IMR-90 (cell line): ENCODE results near the gene C15orf39. TPM values are rescaled to one million over a fixed set of nuclear protein-coding genes. Genes with fewer than 3 reads are reported as not detected.

Source experiments
- ATAC-seq: fragments of 200-7000 bp; cut with Tn5 transposase; 2 replicates; pipeline ENCODE4 v1.9.1; 2020; ENCODE audit warnings: low read depth, mild to moderate bottlenecking, moderate library complexity
- BruUV-seq: library from RNA; stranded (reverse); fragments of 400-500 nt; replicated peaks from 2 replicates; lab custom pipeline; 2021; lab: Mats Ljungman, UMichigan
- CTCF ChIA-PET: fragments of 300-600 bp; formaldehyde crosslinking; extraction: SDS; loops from one replicate; lab custom pipeline; 2021; ENCODE audit warnings: antibody characterized with exemption; lab: Yijun Ruan, JAX
- POLR2A ChIA-PET: fragments of 300-600 bp; sonication (Branson Sonifier 250); formaldehyde crosslinking; loops from one replicate; lab custom pipeline; 2022; ENCODE audit warnings: antibody characterized with exemption; ENCODE audit not compliant: unreplicated experiment; lab: Charles Lee
- DNase-seq: peaks from one replicate; pipeline ENCODE4 v3.0.0; 2013
- H2AFZ ChIP-seq: replicated peaks from 2 replicates; pipeline ENCODE3; 2013; ENCODE audit warnings: low read length, mild to moderate bottlenecking; ENCODE audit not compliant: poor library complexity
- H2AK5ac ChIP-seq: 2 replicates; pipeline ENCODE4 v1.6.1; 2013; ENCODE audit warnings: low read depth, low read length, inconsistent platforms
- H2AK9ac ChIP-seq: replicated peaks from 2 replicates; pipeline ENCODE3; 2013; ENCODE audit warnings: mild to moderate bottlenecking, low read depth, low read length, moderate library complexity; ENCODE audit not compliant: poor library complexity
- H2BK120ac ChIP-seq: 2 replicates; pipeline ENCODE4 v1.6.1; 2013; ENCODE audit warnings: low read depth, low read length, inconsistent platforms
- H2BK15ac ChIP-seq: 3 replicates; pipeline ENCODE4 v1.6.1; 2013; ENCODE audit warnings: low read depth, low read length, inconsistent platforms
- H2BK20ac ChIP-seq: 2 replicates; pipeline ENCODE4 v1.6.1; 2013; ENCODE audit warnings: low read depth, mild to moderate bottlenecking, inconsistent platforms, low read length, moderate library complexity
- H2BK5ac ChIP-seq: 2 replicates; pipeline ENCODE4 v1.6.1; 2013; ENCODE audit warnings: mild to moderate bottlenecking, low read depth, low read length, inconsistent platforms; ENCODE audit not compliant: poor library complexity, severe bottlenecking
- H3K14ac ChIP-seq: replicated peaks from 2 replicates; pipeline ENCODE4 v1.6.1; 2013; ENCODE audit warnings: low read depth, low read length, inconsistent platforms
- H3K18ac ChIP-seq: 2 replicates; pipeline ENCODE4 v1.6.1; 2013; ENCODE audit warnings: low read depth, low read length, control low read depth
- H3K23ac ChIP-seq: 2 replicates; pipeline ENCODE4 v1.6.1; 2013; ENCODE audit warnings: low read depth, low read length, inconsistent platforms
- H3K27ac ChIP-seq: 2 replicates; pipeline ENCODE4 v1.5.1; 2013; ENCODE audit warnings: mild to moderate bottlenecking, control low read depth, low read length; ENCODE audit not compliant: insufficient read depth
- H3K27me3 ChIP-seq: 2 replicates; pipeline ENCODE4 v1.6.1; 2013; ENCODE audit warnings: low read length; ENCODE audit not compliant: control insufficient read depth, insufficient read depth
- H3K36me3 ChIP-seq: 2 replicates; pipeline ENCODE4 v1.6.1; 2013; ENCODE audit warnings: low read length, mixed read lengths; ENCODE audit not compliant: control insufficient read depth, insufficient read depth
- H3K4ac ChIP-seq: 2 replicates; pipeline ENCODE4 v1.6.1; 2013; ENCODE audit warnings: low read depth, low read length, inconsistent platforms
- H3K4me1 ChIP-seq: 2 replicates; pipeline ENCODE4 v1.6.1; 2013; ENCODE audit warnings: low read length, mixed read lengths; ENCODE audit not compliant: control insufficient read depth, insufficient read depth
- H3K4me2 ChIP-seq: 2 replicates; pipeline ENCODE4 v1.6.1; 2013; ENCODE audit warnings: low read depth, mild to moderate bottlenecking, control low read depth, low read length, moderate library complexity
- H3K4me3 ChIP-seq: 2 replicates; pipeline ENCODE4 v1.5.1; 2013; ENCODE audit warnings: low read depth, mild to moderate bottlenecking, control low read depth, low read length, moderate library complexity; ENCODE audit not compliant: insufficient read depth
- H3K56ac ChIP-seq: 2 replicates; pipeline ENCODE4 v1.6.1; 2013; ENCODE audit warnings: low read length, inconsistent platforms; ENCODE audit not compliant: insufficient read depth; ENCODE audit errors: extremely low read depth
- H3K79me1 ChIP-seq, 2 experiments: 2 replicates each; pipeline ENCODE4 v1.6.1; 2013; ENCODE audit warnings: low read length in 2 of 2, inconsistent platforms in 1 of 2, low read depth in 1 of 2
- H3K9ac ChIP-seq: 2 replicates; pipeline ENCODE4 v1.6.1; 2013; ENCODE audit warnings: low read depth, low read length, control low read depth
- H3K9me1 ChIP-seq: 2 replicates; pipeline ENCODE4 v1.6.1; 2013; ENCODE audit warnings: low read length, inconsistent platforms; ENCODE audit not compliant: insufficient read depth
- H3K9me3 ChIP-seq: 2 replicates; pipeline ENCODE4 v1.6.1; 2013; ENCODE audit warnings: low read length; ENCODE audit not compliant: control insufficient read depth, insufficient read depth
- H4K20me1 ChIP-seq: 2 replicates; pipeline ENCODE4 v1.6.1; 2013; ENCODE audit warnings: low read length, inconsistent platforms; ENCODE audit not compliant: insufficient read depth
- H4K5ac ChIP-seq: 2 replicates; pipeline ENCODE4 v1.6.1; 2013; ENCODE audit warnings: mild to moderate bottlenecking, low read depth, low read length, control low read depth
- H4K8ac ChIP-seq, 2 experiments: 2 replicates each; pipeline ENCODE4 v1.6.1; 2013; ENCODE audit warnings: low read depth in 2 of 2, low read length in 2 of 2, control low read depth in 1 of 2, inconsistent platforms in 1 of 2
- H4K91ac ChIP-seq: 2 replicates; pipeline ENCODE4 v1.6.1; 2013; ENCODE audit warnings: low read depth, low read length, inconsistent platforms; ENCODE audit not compliant: insufficient read depth
- BHLHE40 ChIP-seq: fragments of 150-350 bp; IDR thresholded peaks from 2 replicates; pipeline ENCODE4 v1.6.1; 2016; ENCODE audit warnings: mild to moderate bottlenecking, low read depth, low read length
- CHD1 ChIP-seq: IDR thresholded peaks from 2 replicates; pipeline ENCODE4 v1.6.1; 2012; ENCODE audit warnings: low read depth, low read length, improper control_type of control experiment
- CTCF ChIP-seq: conservative IDR thresholded peaks from 2 replicates; pipeline ENCODE4 v1.5.1; 2012; ENCODE audit warnings: mild to moderate bottlenecking, low read depth, low read length, improper control_type of control experiment
- ELK1 ChIP-seq: fragments of 150-350 bp; IDR thresholded peaks from 2 replicates; pipeline ENCODE4 v1.6.1; 2016; ENCODE audit warnings: low read depth, mild to moderate bottlenecking, low read length, moderate library complexity, borderline replicate concordance
- FOS ChIP-seq: fragments of 150-350 bp; IDR thresholded peaks from 2 replicates; pipeline ENCODE4 v1.6.1; 2016; ENCODE audit warnings: low read depth, low read length
- MAFK ChIP-seq: IDR thresholded peaks from 2 replicates; pipeline ENCODE4 v1.6.1; 2012; ENCODE audit warnings: low read depth, low read length, improper control_type of control experiment
- MAZ ChIP-seq: IDR thresholded peaks from 2 replicates; pipeline ENCODE4 v1.6.1; 2012; ENCODE audit warnings: low read depth, mild to moderate bottlenecking, low read length, improper control_type of control experiment, moderate library complexity, borderline replicate concordance
- MXI1 ChIP-seq: IDR thresholded peaks from 2 replicates; pipeline ENCODE4 v1.6.1; 2012; ENCODE audit warnings: low read depth, mild to moderate bottlenecking, low read length, moderate library complexity, borderline replicate concordance
- NFE2L2 ChIP-seq: fragments of 150-350 bp; IDR thresholded peaks from 2 replicates; pipeline ENCODE4 v1.6.1; 2016; ENCODE audit warnings: low read depth, mild to moderate bottlenecking, low read length
- POLR2A ChIP-seq: IDR thresholded peaks from 2 replicates; pipeline ENCODE4 v1.6.1; 2012; ENCODE audit warnings: mild to moderate bottlenecking, low read depth, low read length
- RAD21 ChIP-seq: IDR thresholded peaks from 2 replicates; pipeline ENCODE4 v1.6.1; 2012; ENCODE audit warnings: low read length, improper control_type of control experiment
- RCOR1 ChIP-seq: IDR thresholded peaks from 2 replicates; pipeline ENCODE4 v1.6.1; 2012; ENCODE audit warnings: mild to moderate bottlenecking, low read length, improper control_type of control experiment; ENCODE audit not compliant: insufficient replicate concordance
- RFX5 ChIP-seq: IDR thresholded peaks from 2 replicates; pipeline ENCODE4 v1.8.0; 2012; ENCODE audit warnings: low read depth, mild to moderate bottlenecking, low read length, moderate library complexity
- SMC3 ChIP-seq: fragments of 150-350 bp; IDR thresholded peaks from 2 replicates; pipeline ENCODE4 v1.6.1; 2016; ENCODE audit warnings: low read depth, mild to moderate bottlenecking, antibody characterized with exemption, low read length, moderate library complexity
- WGBS, 2 experiments: methylation state at CpG; one replicate each; pipeline versions ENCODE4 v1.1.5 to v1.1.7; 2013; ENCODE audit warnings: missing lambda C conversion rate in 2 of 2; ENCODE audit not compliant: insufficient read length in 1 of 2; ENCODE audit errors: extremely low coverage in 2 of 2; 5-methylcytosine and 5-hydroxymethylcytosine counted together
- dilution Hi-C: fragments of 300-500 bp; cut with HindIII; formaldehyde crosslinking; loops from one replicate; pipeline ENCODE4 v1.14.3; 2018; ENCODE audit warnings: low sequenced_read_pairs; ENCODE audit not compliant: unreplicated experiment
- in situ Hi-C: fragments of 300-500 bp; cut with MboI; formaldehyde crosslinking; loops from 3 replicates; pipeline ENCODE4 v1.14.3; 2019; ENCODE audit warnings: low sequenced_read_pairs, inconsistent platforms, mixed read lengths
- intact Hi-C: fragments of 100-400 bp; cut with micrococcal nuclease; formaldehyde crosslinking; loops from 2 replicates; pipeline ENCODE4 v1.10.0; 2022
- polyA plus RNA-seq, 3 experiments: library from polyadenylated mRNA; depleted of rRNA; stranded (reverse); fragments of >200 nt; gene quantifications; 2 replicates each; pipeline ENCODE4 v1.2.3, GENCODE V29; 2012; ENCODE audit warnings: low replicate concordance in 1 of 3
- total RNA-seq: library from RNA; depleted of rRNA; stranded (reverse); fragments of >200 nt; gene quantifications from 2 replicates; pipeline ENCODE4 v1.2.3, GENCODE V29; 2012
- TF ChIP-seq, protein P1 (sequence below): fragments of 150-350 bp; IDR thresholded peaks from 2 replicates; pipeline ENCODE4 v1.6.1; 2017; ENCODE audit warnings: mild to moderate bottlenecking, antibody characterized with exemption, low read length, low read depth

Gene C15orf39
- total and polyA plus RNA-seq, 2 of the 4 experiments (the other 2 are of a cell fraction), result 1.3 to 5.7 TPM

DNA sequence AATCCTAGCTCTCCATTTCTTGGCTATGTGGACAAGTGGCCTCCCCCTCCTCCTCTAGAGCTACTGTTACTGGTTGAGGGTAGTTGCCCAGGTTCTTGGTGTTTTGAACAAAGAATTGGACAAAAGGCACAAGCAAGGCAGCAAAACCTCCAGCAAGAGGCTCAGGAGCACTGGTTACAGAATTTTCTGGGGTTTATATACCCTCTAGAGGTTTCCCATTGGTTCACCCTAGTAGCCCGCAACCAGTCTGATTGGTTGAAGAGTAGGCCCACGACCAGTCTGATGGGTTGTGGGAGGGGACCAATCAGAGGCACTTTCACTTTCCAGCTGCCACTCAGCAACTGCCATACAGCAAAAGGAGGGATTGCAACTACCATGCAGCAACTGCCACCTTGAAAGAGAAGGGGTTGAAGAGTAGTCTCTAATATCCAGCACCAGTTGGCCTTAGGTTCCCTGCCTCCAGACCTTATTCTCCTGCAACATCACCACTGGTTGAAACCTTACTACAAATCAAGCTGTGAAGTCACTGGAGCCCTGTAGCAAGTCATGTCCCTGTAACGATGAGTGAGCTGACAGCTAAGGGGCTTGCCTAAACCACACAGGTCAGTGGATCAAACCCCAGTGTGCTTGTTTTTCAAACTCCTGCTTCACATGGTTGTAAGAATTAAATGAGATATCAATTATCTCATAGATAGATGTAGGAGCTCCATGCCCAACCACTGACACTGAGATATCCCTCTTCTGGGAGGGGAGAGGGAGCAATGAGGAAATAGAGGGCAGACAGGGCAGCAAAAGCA, 2.9 kb upstream of the C15orf39 start:
- no peak overlapping the region for H3K27ac ChIP-seq
- peak overlapping the region; percentile 65 for H2AFZ ChIP-seq
- BruUV-seq, result no TSS peak
- H2BK5ac ChIP-seq, result no peak overlapping the region
- H3K79me1 ChIP-seq, result peaks cover 6 to 20% of the 10 kb centered on the region in 2 experiments; a peak in 3 of 4 replicates
- H3K23ac ChIP-seq, result no peak overlapping the region
- no peak overlapping the region for H3K4ac ChIP-seq
- H4K8ac ChIP-seq, result no peak overlapping the region; a peak in 1 of 4 replicates
- in situ Hi-C loops, result no loop called here
- H3K4me1 ChIP-seq, result peaks cover 15% of the 10 kb centered on the region; the same call in 1 of the 2 replicates
- H4K91ac ChIP-seq, result no peak overlapping the region
- CTCF ChIA-PET, result no interaction called here
- WGBS, 2 experiments, result no CpG with 5 or more reads among the region's 3 CpGs
- H4K5ac ChIP-seq, result no peak overlapping the region
- no peak overlapping the region for H2BK15ac ChIP-seq
- intact Hi-C loops, result no loop called here
- H3K14ac ChIP-seq, result no peak overlapping the region
- H2BK20ac ChIP-seq, result no peak overlapping the region
- H3K18ac ChIP-seq, result no peak overlapping the region
- no peak overlapping the region for H2BK120ac ChIP-seq
- H3K9ac ChIP-seq, result no peak overlapping the region
- peak overlapping the region; percentile 25; the same call in 1 of the 2 replicates for H3K4me2 ChIP-seq
- DNase-seq, result peak; percentile 49
- peaks cover 18% of the 10 kb centered on the region for H4K20me1 ChIP-seq
- no peaks in the 10 kb centered on the region for H3K9me3 ChIP-seq
- no peak overlapping the region for H3K56ac ChIP-seq
- POLR2A ChIA-PET, result interaction anchor here (0.5 kb wide), 1 partner anchor 154 kb away, joined by 5 read pairs; no protein-coding TSS in a partner anchor
- no peak overlapping the region for H2AK5ac ChIP-seq
- no peaks in the 10 kb centered on the region for H3K9me1 ChIP-seq
- no peak for ATAC-seq
- dilution Hi-C loops, result no loop called here
- H3K36me3 ChIP-seq, result no peaks in the 10 kb centered on the region
- H3K4me3 ChIP-seq, result no peak overlapping the region
- H3K27me3 ChIP-seq, result peaks cover 35% of the 10 kb centered on the region
- peak overlapping the region; percentile 32 for H2AK9ac ChIP-seq
- TF ChIP-seq RFX5 (no peak), POLR2A (no peak), BHLHE40 (no peak), MAZ (no peak), FOS (no peak), RAD21 (no peak), RCOR1 (no peak), CTCF (no peak), MAFK (no peak), CHD1 (no peak), NFE2L2 (no peak), ELK1 (no peak), MXI1 (no peak), SMC3 (no peak)
- TF ChIP-seq, protein P1, sequence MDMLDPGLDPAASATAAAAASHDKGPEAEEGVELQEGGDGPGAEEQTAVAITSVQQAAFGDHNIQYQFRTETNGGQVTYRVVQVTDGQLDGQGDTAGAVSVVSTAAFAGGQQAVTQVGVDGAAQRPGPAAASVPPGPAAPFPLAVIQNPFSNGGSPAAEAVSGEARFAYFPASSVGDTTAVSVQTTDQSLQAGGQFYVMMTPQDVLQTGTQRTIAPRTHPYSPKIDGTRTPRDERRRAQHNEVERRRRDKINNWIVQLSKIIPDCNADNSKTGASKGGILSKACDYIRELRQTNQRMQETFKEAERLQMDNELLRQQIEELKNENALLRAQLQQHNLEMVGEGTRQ, result no peak
